Kidney (tissue), 14 donors: ENCODE measurements around the gene NPB. TPM values are rescaled to one million over a fixed set of nuclear protein-coding genes. Genes with fewer than 3 reads are reported as not detected.

Experiments used
- DNase-seq, 5 donors: peaks; one replicate each; pipeline ENCODE4 v3.0.0-alpha.2; 2013 to 2020
- FAIRE-seq: peaks from 2 replicates; lab custom pipeline; 2012; peaks lifted over from hg19 to GRCh38; lab: Jason Lieb, UNC
- H3K27ac ChIP-seq, 2 donors: one replicate each; pipeline ENCODE4 v1.7.0; 2013; ENCODE audit warnings: low read depth in 2 of 2, low read length in 2 of 2, inconsistent platforms in 1 of 2
- H3K27me3 ChIP-seq: one replicate; pipeline ENCODE4 v1.7.1; 2013; ENCODE audit warnings: low read length, inconsistent platforms; ENCODE audit not compliant: control insufficient read depth, insufficient read depth
- H3K36me3 ChIP-seq, 3 donors: one replicate each; pipeline versions ENCODE4 v1.7.0 to v1.7.1; 2013; ENCODE audit warnings: low read length in 3 of 3, control low read depth in 1 of 3, inconsistent platforms in 1 of 3; ENCODE audit not compliant: insufficient read depth in 3 of 3, control insufficient read depth in 2 of 3
- H3K4me1 ChIP-seq, 3 donors: one replicate each; pipeline versions ENCODE4 v1.7.0 to v1.7.1; 2013; ENCODE audit warnings: low read length in 3 of 3, inconsistent platforms in 1 of 3, low read depth in 1 of 3; ENCODE audit not compliant: control insufficient read depth in 2 of 3, insufficient read depth in 2 of 3
- H3K4me3 ChIP-seq, 3 donors: one replicate each; pipeline versions ENCODE4 v1.7.0 to v1.8.1; 2013; ENCODE audit warnings: low read length in 3 of 3, control low read depth in 1 of 3, inconsistent platforms in 1 of 3
- H3K9ac ChIP-seq, 3 donors: one replicate each; pipeline versions ENCODE4 v1.7.0 to v1.7.1; 2013; ENCODE audit warnings: low read length in 3 of 3, control low read depth in 1 of 3, inconsistent platforms in 1 of 3
- H3K9me3 ChIP-seq, 3 donors: one replicate each; pipeline versions ENCODE4 v1.7.0 to v1.7.1; 2013; ENCODE audit warnings: low read length in 3 of 3, control low read depth in 1 of 3, inconsistent platforms in 1 of 3; ENCODE audit not compliant: control insufficient read depth in 2 of 3, insufficient read depth in 1 of 3
- CTCF ChIP-seq: IDR thresholded peaks from 3 replicates; pipeline ENCODE4 v1.5.1; 2012; ENCODE audit warnings: mild to moderate bottlenecking, moderate library complexity, borderline replicate concordance; ENCODE audit not compliant: insufficient read depth; ENCODE audit errors: extremely low read depth
- intact Hi-C: fragments of 100-400 bp; cut with DNase I; formaldehyde crosslinking; loops from one replicate; pipeline ENCODE4 v1.11.1; 2022
- polyA plus RNA-seq: library from polyadenylated mRNA; stranded (reverse); fragments of 350-450 nt; fragmentation: Illumina TruSeq; extraction: RNeasy Lipid Tissue Mini Kit (QIAGEN cat#74804); gene quantifications from one replicate; pipeline ENCODE4 v1.2.3, GENCODE V29; 2014; ENCODE audit warnings: low read depth, low replicate concordance; ENCODE audit not compliant: insufficient read depth
- total RNA-seq: library from RNA; stranded (reverse); fragmentation: NEBNext Ultra II Directional; extraction: Animal tissue kit (Norgen Biotek cat#: 25700); gene quantifications from one replicate; pipeline ENCODE4 v1.2.1, GENCODE V29; 2021
- donor health status: control.
- donor health status: control.
- donor health status: control.
- donor health status: control.
- donor health status: control.
- donor health status: DM: yes; HTN: yes; CAD: no.
- donor health status: Normal renal cell carcinoma (clear cell type).

The NPB gene
- total and polyA plus RNA-seq, 2 donors from 2014 or later: 0.66 to 1.4 TPM

DNA sequence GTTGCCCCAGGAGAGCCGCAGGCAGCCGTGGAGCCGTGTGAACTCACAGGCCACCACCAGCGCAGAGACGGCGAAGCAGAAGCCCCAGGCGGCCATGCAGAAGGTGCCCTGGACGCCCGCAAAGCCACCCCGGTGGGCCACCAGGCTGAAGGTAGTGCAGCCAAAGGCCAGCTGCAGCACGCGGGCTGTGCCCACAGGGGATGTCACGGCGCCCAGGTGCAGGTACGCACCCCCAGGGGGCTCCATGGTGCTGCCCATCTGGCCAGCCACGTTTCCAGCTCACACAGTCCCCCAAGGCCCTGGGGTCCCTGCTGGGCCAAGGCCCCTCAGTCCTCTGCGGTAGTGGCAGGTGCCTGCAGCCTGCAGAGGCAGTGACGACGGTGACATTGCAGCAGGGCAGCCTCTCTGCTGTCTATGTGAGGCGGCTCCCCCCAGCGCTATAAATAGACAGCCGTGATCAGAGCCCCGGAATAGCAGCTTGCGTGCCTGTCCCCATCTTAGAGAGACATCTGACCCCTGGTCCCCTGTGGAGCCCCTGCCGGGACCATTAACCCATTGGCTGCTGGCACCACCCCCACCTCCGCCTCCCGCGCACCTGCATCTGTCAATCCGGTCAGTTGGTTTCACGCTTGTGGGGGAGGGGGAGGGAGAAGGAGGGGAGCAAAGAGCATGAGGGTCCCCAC is 39.6 kb downstream of the NPB start:
- no peak for TF ChIP-seq CTCF
- H3K9ac ChIP-seq: no peak overlapping the region
- H3K9me3 ChIP-seq: no peaks in the 10 kb centered on the region
- no peak overlapping the region for H3K27ac ChIP-seq
- H3K4me1 ChIP-seq: peaks cover 0 to 1% (median 0%) of the 10 kb centered on the region in 3 donors
- no peaks in the 10 kb centered on the region for H3K36me3 ChIP-seq
- no peaks in the 10 kb centered on the region for H3K27me3 ChIP-seq
- no peak for FAIRE-seq
- no peak overlapping the region for H3K4me3 ChIP-seq
- intact Hi-C loops: no loop called here
- peak in 1 of 5 donors; percentile 65 for DNase-seq

- Histone ChIP-seq H3K4me3 (no peak overlapping the region), H3K9ac (no peak overlapping the region), H3K27me3 (no peaks in the 10 kb centered on the region), H3K27ac (no peak overlapping the region), H3K9me3 (no peaks in the 10 kb centered on the region), H3K36me3 (no peaks in the 10 kb centered on the region), H3K4me1 (no peaks in the 10 kb centered on the region)
- peak in 1 of 5 donors; percentile 38 for DNase-seq
- intact Hi-C loops: no loop called here
- no peak for FAIRE-seq
- no peak for TF ChIP-seq CTCF
Measured at GRCh38 chr17:81942167-81942553, 40.1 kb downstream of the NPB start.

GRCh38 chr17:81944858-81945257 is 42.8 kb downstream of the NPB start:
- no peak for TF ChIP-seq CTCF
- Histone ChIP-seq H3K27me3 (no peaks in the 10 kb centered on the region), H3K9me3 (no peaks in the 10 kb centered on the region), H3K27ac (no peak overlapping the region), H3K36me3 (no peaks in the 10 kb centered on the region), H3K9ac (no peak overlapping the region), H3K4me1 (no peaks in the 10 kb centered on the region), H3K4me3 (no peak overlapping the region)
- intact Hi-C loops: no loop called here
- FAIRE-seq: no peak
- DNase-seq: no peak
